ENCODE results near the gene ZBTB47. TPM values are rescaled to one million over a fixed set of nuclear protein-coding genes. Genes with fewer than 3 reads are reported as not detected.

ZBTB47 gene
- polyA plus RNA-seq, 1 donor (not counting 4 experiments of a cell fraction or from before 2014, with no cell fraction given) = 5.1 TPM

GRCh38 chr3:42675909-42676308, 22.4 kb downstream of the ZBTB47 start:
- Histone ChIP-seq H3K9me1 (ENCODE audit: control insufficient read depth, extremely low read depth, insufficient read depth, low read length) (no peaks in the 10 kb centered on the region), H3K4me3 (ENCODE audit: control insufficient read depth in 2 of 3, extremely low read depth in 1 of 3, insufficient read depth in 2 of 3, low read depth in 1 of 3, low read length in 3 of 3) (no peak overlapping the region), H3K36me3 (ENCODE audit: control insufficient read depth in 2 of 2, extremely low read depth in 1 of 2, insufficient read depth in 2 of 2, low read length in 2 of 2) (no peaks in the 10 kb centered on the region), H4K20me1 (ENCODE audit: control insufficient read depth, extremely low read depth, insufficient read depth, low read length) (no peaks in the 10 kb centered on the region), H3K27ac (ENCODE audit: control insufficient read depth, insufficient read depth, low read length) (no peak overlapping the region), H3K4me2 (ENCODE audit: control insufficient read depth, extremely low read depth, insufficient read depth, low read depth, low read length) (no peak overlapping the region), H3K79me2 (ENCODE audit: control insufficient read depth, insufficient read depth, low read length) (no peaks in the 10 kb centered on the region), H3K9me3 (ENCODE audit: control insufficient read depth, low read depth, low read length) (peaks cover 3% of the 10 kb centered on the region), H2AFZ (ENCODE audit: control insufficient read depth, low read length) (no peak overlapping the region), H3K9ac (ENCODE audit: control insufficient read depth, extremely low read depth, insufficient read depth, low read length) (no peak overlapping the region), H3K4me1 (ENCODE audit: control insufficient read depth, extremely low read depth, insufficient read depth, low read length) (no peaks in the 10 kb centered on the region), H3K27me3 (ENCODE audit: control insufficient read depth, extremely low read depth, insufficient read depth, low read length) (no peaks in the 10 kb centered on the region)
- FAIRE-seq (no peak), DNase-seq (ENCODE audit: low read depth, low spot score) (no peak)
- dilution Hi-C loops (cut with MboI; ENCODE audit: extremely low pct_ligation_motif_present, low sequenced_read_pairs) = no loop called here
- TF ChIP-seq CTCF (optimal IDR thresholded peaks at IDR 0.05 in 1 of 3, IDR thresholded peaks at IDR 0.05 in 1 of 3, conservative IDR thresholded peaks at IDR 0.05 in 1 of 3; ENCODE audit: extremely low read depth in 1 of 3, insufficient read depth in 2 of 3, low read length in 3 of 3) = no peak
- TF ChIP-seq EZH2 (IDR thresholded peaks at IDR 0.05; ENCODE audit: low read length) = no peak

- no peak overlapping the region for H3K9ac ChIP-seq (ENCODE audit: control insufficient read depth, extremely low read depth, insufficient read depth, low read length)
- H2AFZ ChIP-seq (ENCODE audit: control insufficient read depth, low read length) = no peak overlapping the region
- H4K20me1 ChIP-seq (ENCODE audit: control insufficient read depth, extremely low read depth, insufficient read depth, low read length) = no peaks in the 10 kb centered on the region
- FAIRE-seq (no peak), DNase-seq (ENCODE audit: low read depth, low spot score) (no peak)
- H3K27ac ChIP-seq (ENCODE audit: control insufficient read depth, insufficient read depth, low read length) = no peak overlapping the region
- no peak overlapping the region for H3K4me3 ChIP-seq (ENCODE audit: control insufficient read depth in 2 of 3, extremely low read depth in 1 of 3, insufficient read depth in 2 of 3, low read depth in 1 of 3, low read length in 3 of 3)
- H3K4me2 ChIP-seq (ENCODE audit: control insufficient read depth, extremely low read depth, insufficient read depth, low read depth, low read length) = no peak overlapping the region
- TF ChIP-seq EZH2 (IDR thresholded peaks at IDR 0.05; ENCODE audit: low read length) = no peak
- TF ChIP-seq CTCF (optimal IDR thresholded peaks at IDR 0.05 in 1 of 3, IDR thresholded peaks at IDR 0.05 in 1 of 3, conservative IDR thresholded peaks at IDR 0.05 in 1 of 3; ENCODE audit: extremely low read depth in 1 of 3, insufficient read depth in 2 of 3, low read length in 3 of 3) = no peak
- peaks cover 3% of the 10 kb centered on the region for H3K9me3 ChIP-seq (ENCODE audit: control insufficient read depth, low read depth, low read length)
- dilution Hi-C loops (cut with MboI; ENCODE audit: extremely low pct_ligation_motif_present, low sequenced_read_pairs) = no loop called here
- H3K9me1 ChIP-seq (ENCODE audit: control insufficient read depth, extremely low read depth, insufficient read depth, low read length) = no peaks in the 10 kb centered on the region
- H3K36me3 ChIP-seq (ENCODE audit: control insufficient read depth in 2 of 2, extremely low read depth in 1 of 2, insufficient read depth in 2 of 2, low read length in 2 of 2) = no peaks in the 10 kb centered on the region
- no peaks in the 10 kb centered on the region for H3K27me3 ChIP-seq (ENCODE audit: control insufficient read depth, extremely low read depth, insufficient read depth, low read length)
- H3K79me2 ChIP-seq (ENCODE audit: control insufficient read depth, insufficient read depth, low read length) = no peaks in the 10 kb centered on the region
- H3K4me1 ChIP-seq (ENCODE audit: control insufficient read depth, extremely low read depth, insufficient read depth, low read length) = peaks cover 4% of the 10 kb centered on the region
These were observed 24.9 kb downstream of the ZBTB47 start for GRCh38 chr3:42678447-42678846.
